LNCaP clone FGC (cell line): ENCODE results near the gene MYRF.

Experiments used
- DNase-seq: peaks from one replicate; pipeline ENCODE4 v3.0.0-alpha.2; 2011; ENCODE audit warnings: low read depth
- H3K4me3 ChIP-seq: 2 replicates; pipeline ENCODE4 v1.5.1; 2011; ENCODE audit warnings: mild to moderate bottlenecking, low read depth, low read length, control low read depth
- CTCF ChIP-seq: IDR thresholded peaks from 2 replicates; pipeline ENCODE4 v1.5.1; 2012; ENCODE audit warnings: mild to moderate bottlenecking; ENCODE audit not compliant: control insufficient read depth, insufficient read depth; ENCODE audit errors: extremely low read depth

The MYRF gene

DNA sequence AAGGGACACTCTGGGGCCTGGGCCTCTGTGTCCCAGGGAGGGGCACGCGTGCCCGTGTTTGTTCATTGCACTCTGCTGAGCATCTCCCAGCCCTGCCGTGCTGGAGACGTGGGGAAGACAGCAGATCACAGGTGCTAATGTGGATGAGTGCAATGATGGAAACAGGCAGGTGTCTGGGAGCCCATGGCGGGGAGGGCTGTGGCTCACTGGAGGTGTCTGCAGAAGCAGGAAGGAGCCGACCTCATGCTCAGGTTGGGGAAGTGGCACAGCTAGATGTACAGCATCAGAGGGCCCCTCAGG, 32.0 kb downstream of the MYRF start:
- TF ChIP-seq CTCF = no peak
- no peak overlapping the region for H3K4me3 ChIP-seq
- no peak for DNase-seq

GRCh38 chr11:61785837-61786402, 33.5 kb downstream of the MYRF start:
- no peak for TF ChIP-seq CTCF
- no peak overlapping the region for H3K4me3 ChIP-seq
- no peak for DNase-seq

- no peak overlapping the region for H3K4me3 ChIP-seq
- no peak for DNase-seq
- peak; percentile 42 for TF ChIP-seq CTCF
Measured at GRCh38 chr11:61787928-61788491, 35.6 kb downstream of the MYRF start.

DNA sequence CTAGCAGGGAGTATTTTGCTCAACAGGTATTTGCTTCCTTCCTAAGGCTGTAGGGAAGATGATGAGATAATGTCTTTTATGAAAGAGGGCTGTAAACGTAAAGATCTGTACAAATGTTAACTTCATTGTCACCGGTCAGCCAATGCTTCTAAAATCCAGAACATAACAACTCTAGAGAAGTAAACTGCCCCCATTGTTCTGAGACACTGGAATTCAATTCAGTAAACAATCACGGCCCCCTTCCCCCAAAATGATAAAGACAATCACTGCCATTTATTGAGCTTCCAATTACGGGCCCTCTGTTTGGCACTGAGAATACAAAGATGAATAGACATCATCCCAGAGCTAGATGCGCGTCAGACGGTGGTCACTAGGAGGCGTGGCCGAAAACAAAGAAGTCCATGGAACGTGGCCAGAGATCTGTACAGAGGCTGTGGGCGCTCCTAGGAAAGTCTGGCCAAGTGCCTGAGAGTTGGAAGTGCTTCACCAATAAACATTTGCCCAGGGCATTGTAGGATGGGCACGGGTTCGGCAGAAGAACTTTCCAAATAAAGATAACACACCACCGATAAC, 39.4 kb downstream of the MYRF start:
- DNase-seq = peak; percentile 67
- no peak for TF ChIP-seq CTCF
- peak overlapping the region; percentile 86 for H3K4me3 ChIP-seq

GRCh38 chr11:61792310-61793082, 40.1 kb downstream of the MYRF start, which contains the start of the genes FEN1 and TMEM258:
FEN1 (plus strand) TSS chr11:61792911; CDS start chr11:61795362, 2,451 bp downstream.
TMEM258 (minus strand) TSS chr11:61792599; CDS start chr11:61792558, 41 bp downstream.
- H3K4me3 ChIP-seq = peak within 1 kb of the TSS; percentile 86
- DNase-seq = peak; percentile 82
- TF ChIP-seq CTCF = no peak

DNA sequence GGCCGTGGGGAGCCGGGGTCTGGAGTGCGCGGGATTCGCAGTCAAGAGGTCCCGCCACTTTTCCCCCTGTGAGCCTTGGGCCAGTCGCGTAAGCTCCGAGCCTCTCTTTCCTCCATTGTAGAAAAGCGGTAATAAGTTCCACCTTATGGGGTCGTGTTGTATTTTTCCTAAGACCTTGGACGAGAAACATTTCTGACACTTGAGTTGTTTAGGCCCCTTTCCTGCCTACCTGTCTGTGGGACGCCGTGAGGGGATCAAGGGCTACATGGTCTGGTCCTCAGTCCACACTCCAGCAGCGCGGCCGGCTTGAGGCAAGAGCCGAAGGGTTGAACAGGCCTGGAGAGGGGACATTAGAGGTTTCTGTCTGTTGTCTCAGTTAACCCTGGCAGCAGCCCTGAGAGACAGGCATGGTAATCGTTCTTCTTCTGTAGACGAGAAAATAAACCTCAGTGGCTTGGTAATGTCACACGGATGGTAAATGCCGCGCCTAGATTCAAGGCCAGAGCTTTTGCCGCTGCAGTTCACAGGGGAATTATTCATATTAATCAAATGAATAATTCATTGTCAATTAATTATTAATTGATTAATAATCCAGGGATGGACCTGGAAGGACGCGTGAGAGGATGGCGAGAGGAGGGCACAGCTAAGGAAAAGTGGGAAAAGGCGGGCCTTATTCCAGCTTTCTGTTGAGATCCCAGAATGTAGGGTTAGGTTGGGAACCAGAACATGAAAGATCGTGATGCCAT, 40.8 kb downstream of the MYRF start:
- H3K4me3 ChIP-seq = peak overlapping the region; percentile 86
- no peak for TF ChIP-seq CTCF
- no peak for DNase-seq
